Mucosa of descending colon (tissue), 3 donors: ENCODE measurements around the gene PMM1. TPM values are rescaled to one million over a fixed set of nuclear protein-coding genes. Genes with fewer than 3 reads are reported as not detected.

Experiments used
- ATAC-seq: fragments of 200-7000 bp; cut with Tn5 transposase; one replicate; pipeline ENCODE4 v1.9.1; 2020; ENCODE audit warnings: mild to moderate bottlenecking, moderate library complexity
- DNase-seq, 3 donors: peaks; one replicate each; pipeline ENCODE4 v3.0.0-alpha.2; 2020
- H3K36me3 ChIP-seq: fragments of 200-600 bp; one replicate; pipeline ENCODE4 v1.8.0; 2021; ENCODE audit warnings: low read depth, mild to moderate bottlenecking
- H3K4me1 ChIP-seq: fragments of 200-600 bp; one replicate; pipeline ENCODE4 v1.8.0; 2021; ENCODE audit warnings: low read depth, mild to moderate bottlenecking
- H3K4me3 ChIP-seq: fragments of 200-600 bp; one replicate; pipeline ENCODE4 v1.8.0; 2021; ENCODE audit warnings: mild to moderate bottlenecking
- H3K9me3 ChIP-seq: fragments of 200-600 bp; one replicate; pipeline ENCODE4 v1.8.0; 2021; ENCODE audit warnings: mild to moderate bottlenecking
- intact Hi-C, 2 donors: fragments of 100-400 bp; cut with DNase I in 1 of 2; cut with micrococcal nuclease in 1 of 2; formaldehyde crosslinking; loops; one replicate each; pipeline versions ENCODE4 v1.11.0 to v1.11.1; 2022; cut with DNase I, micrococcal nuclease
- total RNA-seq, 3 donors: library from RNA; stranded (reverse); fragmentation: NEBNext Ultra II Directional in 2 of 3; extraction: Animal tissue kit (Norgen Biotek cat#: 25700) in 2 of 3; gene quantifications; one replicate each; pipeline versions ENCODE4 v1.2.1 to v1.2.4, GENCODE V29; 2021 to 2023
- TF ChIP-seq, protein P1 (sequence below): fragments of 200-600 bp; IDR thresholded peaks from one replicate; pipeline ENCODE4 v1.8.0; 2022; ENCODE audit warnings: antibody characterized with exemption, mild to moderate bottlenecking
- donor health status: DM: no; HTN: no; CAD: no; lungs with moderate emphysema.
- donor health status: DM: no; HTN: no; CAD: no.
- donor health status: DM: no; HTN: yes; CAD: no.

Gene PMM1
- total RNA-seq, 3 donors from 2014 or later = 40.7 to 69.4 (median 51.7) TPM

DNA sequence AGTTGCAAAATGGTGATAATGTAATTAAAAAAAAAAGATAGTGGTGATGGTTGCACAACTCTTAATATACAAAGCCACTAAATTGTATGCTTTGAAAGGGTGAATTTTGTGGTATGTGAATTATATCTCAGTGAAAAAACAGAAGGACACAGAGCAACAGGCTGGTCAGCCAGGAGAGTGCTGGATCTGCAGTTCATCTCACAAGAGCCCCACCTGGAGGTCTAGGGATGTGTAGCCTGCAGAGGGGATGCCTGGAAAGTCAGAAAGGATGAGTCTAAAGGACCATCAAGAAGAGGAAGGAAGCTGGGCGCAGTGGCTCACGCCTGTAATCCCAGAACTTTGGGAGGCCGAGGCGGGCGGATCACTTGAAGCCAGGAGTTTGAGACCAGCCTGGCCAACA, 54.4 kb downstream of the PMM1 start:
- ATAC-seq = no peak
- no peaks in the 10 kb centered on the region for H3K9me3 ChIP-seq
- H3K4me1 ChIP-seq = no peaks in the 10 kb centered on the region
- TF ChIP-seq, protein P1, sequence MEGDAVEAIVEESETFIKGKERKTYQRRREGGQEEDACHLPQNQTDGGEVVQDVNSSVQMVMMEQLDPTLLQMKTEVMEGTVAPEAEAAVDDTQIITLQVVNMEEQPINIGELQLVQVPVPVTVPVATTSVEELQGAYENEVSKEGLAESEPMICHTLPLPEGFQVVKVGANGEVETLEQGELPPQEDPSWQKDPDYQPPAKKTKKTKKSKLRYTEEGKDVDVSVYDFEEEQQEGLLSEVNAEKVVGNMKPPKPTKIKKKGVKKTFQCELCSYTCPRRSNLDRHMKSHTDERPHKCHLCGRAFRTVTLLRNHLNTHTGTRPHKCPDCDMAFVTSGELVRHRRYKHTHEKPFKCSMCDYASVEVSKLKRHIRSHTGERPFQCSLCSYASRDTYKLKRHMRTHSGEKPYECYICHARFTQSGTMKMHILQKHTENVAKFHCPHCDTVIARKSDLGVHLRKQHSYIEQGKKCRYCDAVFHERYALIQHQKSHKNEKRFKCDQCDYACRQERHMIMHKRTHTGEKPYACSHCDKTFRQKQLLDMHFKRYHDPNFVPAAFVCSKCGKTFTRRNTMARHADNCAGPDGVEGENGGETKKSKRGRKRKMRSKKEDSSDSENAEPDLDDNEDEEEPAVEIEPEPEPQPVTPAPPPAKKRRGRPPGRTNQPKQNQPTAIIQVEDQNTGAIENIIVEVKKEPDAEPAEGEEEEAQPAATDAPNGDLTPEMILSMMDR = no peak
- no peaks in the 10 kb centered on the region for H3K36me3 ChIP-seq
- no peak for DNase-seq
- H3K4me3 ChIP-seq = no peak overlapping the region
- intact Hi-C loops = no loop called here

DNA sequence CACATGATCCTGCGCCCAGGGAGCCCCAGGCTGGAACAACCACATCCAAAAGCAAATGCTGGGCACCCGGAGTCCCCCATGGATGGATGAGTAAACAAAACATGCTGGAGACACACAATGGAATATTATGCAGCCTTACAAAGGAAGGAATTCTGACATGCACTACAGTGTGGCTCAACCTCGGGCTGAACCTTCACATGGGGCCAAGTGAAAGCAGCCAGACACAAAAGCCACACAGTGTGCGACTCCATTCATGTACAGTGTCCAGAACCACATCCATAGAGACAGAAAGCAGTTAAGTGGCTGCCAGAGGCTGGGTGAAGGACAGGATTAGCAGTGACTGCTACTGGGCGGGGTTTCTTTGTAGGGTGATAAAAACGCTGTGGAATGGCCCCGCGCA, 55.4 kb downstream of the PMM1 start:
- H3K4me1 ChIP-seq = no peaks in the 10 kb centered on the region
- intact Hi-C loops = no loop called here
- H3K9me3 ChIP-seq = no peaks in the 10 kb centered on the region
- no peak overlapping the region for H3K4me3 ChIP-seq
- ATAC-seq (peak; percentile 12), DNase-seq (no peak)
- TF ChIP-seq, protein P1 = no peak
- no peaks in the 10 kb centered on the region for H3K36me3 ChIP-seq

DNA sequence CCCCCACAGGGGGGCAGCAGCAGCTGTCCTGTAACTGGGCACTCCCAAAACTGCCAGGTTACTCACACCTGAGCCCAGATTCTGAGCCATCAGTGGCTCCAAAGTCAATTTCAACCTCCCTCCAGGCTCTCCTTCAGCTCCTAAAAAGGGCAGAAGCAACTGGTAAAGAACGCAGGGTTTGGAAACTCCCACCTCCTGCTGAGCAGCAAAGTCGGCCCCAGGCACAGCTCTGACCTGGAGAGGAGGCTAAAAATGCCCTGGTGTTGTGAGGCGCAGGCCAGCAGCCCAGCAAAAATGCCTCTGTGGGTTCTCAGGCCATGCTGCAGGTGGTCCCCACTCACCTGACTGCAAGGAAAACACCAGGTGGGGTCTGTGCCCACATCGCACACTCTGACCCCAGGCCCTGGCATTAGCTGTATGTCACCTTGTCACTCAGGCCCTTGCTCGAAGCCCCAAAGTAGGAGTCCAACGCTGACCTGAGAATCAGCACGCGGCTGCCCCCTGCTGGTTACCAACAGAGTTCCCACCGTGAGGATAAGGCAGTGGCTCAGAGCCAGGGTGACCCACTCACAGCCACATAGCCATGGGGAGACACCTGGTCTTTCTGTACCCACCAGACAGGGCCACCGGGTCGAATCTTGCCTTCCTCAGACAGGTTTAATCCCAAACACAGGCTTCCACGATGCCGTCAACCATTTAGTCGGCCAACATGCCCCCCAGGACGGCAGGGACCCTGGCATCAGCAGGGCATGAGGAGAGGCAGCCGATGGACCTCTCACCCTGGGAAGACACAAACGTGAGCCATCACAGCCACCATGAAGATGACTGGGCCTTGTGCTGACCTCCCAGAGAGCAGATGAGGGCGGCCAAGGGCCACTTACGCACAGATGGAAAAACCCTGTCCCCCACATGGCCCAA, 56.5 kb downstream of the PMM1 start:
- no peaks in the 10 kb centered on the region for H3K36me3 ChIP-seq

DNA sequence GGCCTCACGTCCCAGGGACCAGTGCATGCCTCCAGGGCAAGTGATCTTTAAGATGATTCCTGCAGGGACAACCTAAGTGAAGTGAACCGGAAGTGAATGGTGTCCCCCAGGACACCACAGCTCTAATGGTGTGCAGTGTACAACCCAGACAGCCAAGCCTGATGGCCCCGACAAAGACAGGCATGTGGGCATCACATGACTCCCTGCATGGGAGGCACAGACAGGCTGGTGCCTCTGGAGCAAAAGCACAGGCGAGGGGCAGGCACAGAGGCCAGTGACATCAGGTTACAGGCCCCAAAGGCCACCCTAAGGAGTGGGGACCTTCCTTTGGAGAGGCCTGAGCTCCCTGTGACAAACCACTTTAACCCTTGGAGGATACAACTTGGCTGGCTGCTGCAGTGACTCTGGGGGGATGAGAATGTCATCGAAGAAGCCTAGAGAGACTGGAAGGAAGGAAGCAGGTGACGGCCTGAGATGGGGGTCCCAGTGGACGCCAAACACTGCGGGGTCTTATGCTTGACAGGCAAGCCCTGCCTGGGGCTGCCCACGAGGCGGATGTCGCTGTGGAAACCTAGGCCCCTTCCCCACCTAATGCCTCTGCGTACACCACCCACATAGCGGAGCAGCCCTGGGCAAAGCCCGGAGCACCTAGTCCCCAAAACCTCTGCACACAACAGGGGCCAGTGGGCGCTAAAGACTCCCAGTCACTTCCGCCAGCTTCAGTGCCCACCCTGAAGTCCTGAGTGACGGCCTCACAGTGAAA, 57.7 kb downstream of the PMM1 start:
- intact Hi-C loops = no loop called here
- Histone ChIP-seq H3K4me3 (no peak overlapping the region), H3K36me3 (peaks cover 5% of the 10 kb centered on the region), H3K9me3 (no peaks in the 10 kb centered on the region), H3K4me1 (no peaks in the 10 kb centered on the region)
- TF ChIP-seq, protein P1 = no peak
- ATAC-seq (no peak), DNase-seq (no peak)

More for the DNA sequence above, 56.5 kb downstream of the PMM1 start:
- Histone ChIP-seq H3K4me1 (no peaks in the 10 kb centered on the region), H3K4me3 (no peak overlapping the region), H3K9me3 (no peaks in the 10 kb centered on the region)
- ATAC-seq = peak; percentile 79
- DNase-seq = peak; percentile 74 to 81 (median 78)
- intact Hi-C loops = no loop called here
- TF ChIP-seq, protein P1 = peak; percentile 68

DNA sequence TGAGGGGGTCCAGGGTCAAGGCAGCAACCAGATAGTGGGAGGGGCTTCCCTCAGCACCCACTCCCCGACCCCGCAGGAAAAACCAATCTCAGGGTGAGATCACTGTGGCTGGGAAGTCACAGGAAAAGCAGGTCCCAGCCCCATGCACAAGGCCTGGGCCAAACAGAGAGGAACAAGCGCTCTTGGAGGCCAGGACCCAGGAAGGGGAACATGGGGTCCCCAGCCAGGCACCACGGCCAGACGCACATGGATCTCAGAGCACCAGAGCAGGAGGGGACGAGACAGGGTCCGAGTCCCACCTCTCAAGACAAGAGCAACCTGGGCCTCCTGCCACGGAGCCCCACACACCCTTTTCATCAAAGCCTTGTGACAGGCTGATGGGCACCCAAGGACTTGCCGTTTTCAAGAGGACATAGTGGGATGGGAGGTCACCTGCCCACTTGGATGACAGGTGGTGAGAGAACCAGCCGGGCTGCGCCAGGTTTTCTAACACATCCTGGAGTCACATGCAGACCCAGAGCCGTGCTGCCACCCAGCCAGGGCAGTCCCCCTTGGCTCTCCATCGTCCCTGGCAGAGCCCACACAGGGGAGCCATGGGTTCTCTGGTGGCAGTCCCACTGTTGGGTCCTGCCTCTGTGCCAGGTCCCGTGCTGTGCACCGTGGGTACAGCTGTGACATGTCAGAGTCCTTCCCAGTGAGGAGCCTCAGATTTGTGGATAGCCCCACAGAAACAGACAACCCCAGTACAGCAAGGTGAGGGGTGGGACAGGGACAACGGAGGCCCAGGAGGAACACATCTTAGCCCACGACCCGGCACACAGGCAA, 58.5 kb downstream of the PMM1 start:
- H3K9me3 ChIP-seq = no peaks in the 10 kb centered on the region
- no peaks in the 10 kb centered on the region for H3K4me1 ChIP-seq
- H3K36me3 ChIP-seq = peaks cover 5% of the 10 kb centered on the region
- intact Hi-C loops = no loop called here
- no peak overlapping the region for H3K4me3 ChIP-seq
- TF ChIP-seq, protein P1 = no peak
- ATAC-seq = no peak
- no peak for DNase-seq
